Tibial nerve (tissue), 3 donors: ENCODE data around the gene DISP3.

Experiments used
- POLR2A ChIP-seq, 2 donors: fragments of 450-650 bp; IDR thresholded peaks; one replicate each; pipeline ENCODE4 v1.6.1; 2017; ENCODE audit warnings: antibody characterized with exemption in 2 of 2, mild to moderate bottlenecking in 2 of 2, moderate library complexity in 2 of 2
- TF ChIP-seq, protein P1 (sequence below), 5 experiments: fragments of 200-600 bp in 3 of 5; fragments of 450-650 bp in 2 of 5; sonication (generic) in 3 of 5; IDR thresholded peaks; one replicate each; pipeline ENCODE4 v1.5.1; 2016 to 2019; ENCODE audit warnings: antibody characterized with exemption in 5 of 5, mild to moderate bottlenecking in 3 of 5, moderate library complexity in 2 of 5

DNA sequence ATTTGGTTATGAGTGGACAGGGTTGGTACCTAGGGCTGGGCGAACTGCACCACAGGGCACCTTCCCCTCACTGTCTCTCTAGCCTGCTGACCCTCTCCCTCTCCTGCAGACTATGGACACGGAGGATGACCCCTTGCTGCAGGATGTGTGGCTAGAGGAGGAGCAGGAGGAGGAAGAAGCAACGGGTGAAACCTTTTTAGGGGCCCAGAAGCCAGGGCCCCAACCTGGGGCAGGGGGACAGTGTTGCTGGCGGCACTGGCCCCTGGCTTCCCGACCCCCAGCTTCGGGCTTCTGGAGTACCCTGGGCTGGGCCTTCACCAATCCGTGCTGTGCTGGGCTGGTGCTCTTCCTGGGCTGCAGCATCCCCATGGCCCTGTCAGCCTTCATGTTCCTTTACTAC is 21.9 kb downstream of the DISP3 start:
- no peak for TF ChIP-seq POLR2A (IDR thresholded peaks at IDR 0.05)
- TF ChIP-seq, protein P1, sequence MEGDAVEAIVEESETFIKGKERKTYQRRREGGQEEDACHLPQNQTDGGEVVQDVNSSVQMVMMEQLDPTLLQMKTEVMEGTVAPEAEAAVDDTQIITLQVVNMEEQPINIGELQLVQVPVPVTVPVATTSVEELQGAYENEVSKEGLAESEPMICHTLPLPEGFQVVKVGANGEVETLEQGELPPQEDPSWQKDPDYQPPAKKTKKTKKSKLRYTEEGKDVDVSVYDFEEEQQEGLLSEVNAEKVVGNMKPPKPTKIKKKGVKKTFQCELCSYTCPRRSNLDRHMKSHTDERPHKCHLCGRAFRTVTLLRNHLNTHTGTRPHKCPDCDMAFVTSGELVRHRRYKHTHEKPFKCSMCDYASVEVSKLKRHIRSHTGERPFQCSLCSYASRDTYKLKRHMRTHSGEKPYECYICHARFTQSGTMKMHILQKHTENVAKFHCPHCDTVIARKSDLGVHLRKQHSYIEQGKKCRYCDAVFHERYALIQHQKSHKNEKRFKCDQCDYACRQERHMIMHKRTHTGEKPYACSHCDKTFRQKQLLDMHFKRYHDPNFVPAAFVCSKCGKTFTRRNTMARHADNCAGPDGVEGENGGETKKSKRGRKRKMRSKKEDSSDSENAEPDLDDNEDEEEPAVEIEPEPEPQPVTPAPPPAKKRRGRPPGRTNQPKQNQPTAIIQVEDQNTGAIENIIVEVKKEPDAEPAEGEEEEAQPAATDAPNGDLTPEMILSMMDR (IDR thresholded peaks at IDR 0.05), result no peak
